Kidney (tissue), 14 donors: Measurements from ENCODE around the gene PRKN. TPM values are rescaled to one million over a fixed set of nuclear protein-coding genes. Genes with fewer than 3 reads are reported as not detected.
"Not testable (repeated sequence)": the region's sequence is repeated elsewhere in the genome, so short reads cannot be mapped to it uniquely, and the experiment has no call there.

ENCODE experiments used
- DNase-seq, 5 donors: peaks; one replicate each; pipeline ENCODE4 v3.0.0-alpha.2; 2013 to 2020
- FAIRE-seq: peaks from 2 replicates; lab custom pipeline; 2012; peaks lifted over from hg19 to GRCh38; lab: Jason Lieb, UNC
- H3K27ac ChIP-seq, 2 donors: one replicate each; pipeline ENCODE4 v1.7.0; 2013; ENCODE audit warnings: low read depth in 2 of 2, low read length in 2 of 2, inconsistent platforms in 1 of 2
- H3K27me3 ChIP-seq: one replicate; pipeline ENCODE4 v1.7.1; 2013; ENCODE audit warnings: low read length, inconsistent platforms; ENCODE audit not compliant: control insufficient read depth, insufficient read depth
- H3K36me3 ChIP-seq, 3 donors: one replicate each; pipeline versions ENCODE4 v1.7.0 to v1.7.1; 2013; ENCODE audit warnings: low read length in 3 of 3, control low read depth in 1 of 3, inconsistent platforms in 1 of 3; ENCODE audit not compliant: insufficient read depth in 3 of 3, control insufficient read depth in 2 of 3
- H3K4me1 ChIP-seq, 3 donors: one replicate each; pipeline versions ENCODE4 v1.7.0 to v1.7.1; 2013; ENCODE audit warnings: low read length in 3 of 3, inconsistent platforms in 1 of 3, low read depth in 1 of 3; ENCODE audit not compliant: control insufficient read depth in 2 of 3, insufficient read depth in 2 of 3
- H3K4me3 ChIP-seq, 3 donors: one replicate each; pipeline versions ENCODE4 v1.7.0 to v1.8.1; 2013; ENCODE audit warnings: low read length in 3 of 3, control low read depth in 1 of 3, inconsistent platforms in 1 of 3
- H3K9ac ChIP-seq, 3 donors: one replicate each; pipeline versions ENCODE4 v1.7.0 to v1.7.1; 2013; ENCODE audit warnings: low read length in 3 of 3, control low read depth in 1 of 3, inconsistent platforms in 1 of 3
- H3K9me3 ChIP-seq, 3 donors: one replicate each; pipeline versions ENCODE4 v1.7.0 to v1.7.1; 2013; ENCODE audit warnings: low read length in 3 of 3, control low read depth in 1 of 3, inconsistent platforms in 1 of 3; ENCODE audit not compliant: control insufficient read depth in 2 of 3, insufficient read depth in 1 of 3
- intact Hi-C: fragments of 100-400 bp; cut with DNase I; formaldehyde crosslinking; loops from one replicate; pipeline ENCODE4 v1.11.1; 2022
- polyA plus RNA-seq: library from polyadenylated mRNA; stranded (reverse); fragments of 350-450 nt; fragmentation: Illumina TruSeq; extraction: RNeasy Lipid Tissue Mini Kit (QIAGEN cat#74804); gene quantifications from one replicate; pipeline ENCODE4 v1.2.3, GENCODE V29; 2014; ENCODE audit warnings: low read depth, low replicate concordance; ENCODE audit not compliant: insufficient read depth
- total RNA-seq: library from RNA; stranded (reverse); fragmentation: NEBNext Ultra II Directional; extraction: Animal tissue kit (Norgen Biotek cat#: 25700); gene quantifications from one replicate; pipeline ENCODE4 v1.2.1, GENCODE V29; 2021
- TF ChIP-seq, protein P1 (sequence below): IDR thresholded peaks from 3 replicates; pipeline ENCODE4 v1.5.1; 2012; ENCODE audit warnings: mild to moderate bottlenecking, moderate library complexity, borderline replicate concordance; ENCODE audit not compliant: insufficient read depth; ENCODE audit errors: extremely low read depth
- donor health status: control.
- donor health status: control.
- donor health status: control.
- donor health status: control.
- donor health status: control.
- donor health status: DM: yes; HTN: yes; CAD: no.
- donor health status: Normal renal cell carcinoma (clear cell type).

The PRKN gene
- total and polyA plus RNA-seq, 2 donors from 2014 or later = 8.6 to 10.4 TPM

DNA sequence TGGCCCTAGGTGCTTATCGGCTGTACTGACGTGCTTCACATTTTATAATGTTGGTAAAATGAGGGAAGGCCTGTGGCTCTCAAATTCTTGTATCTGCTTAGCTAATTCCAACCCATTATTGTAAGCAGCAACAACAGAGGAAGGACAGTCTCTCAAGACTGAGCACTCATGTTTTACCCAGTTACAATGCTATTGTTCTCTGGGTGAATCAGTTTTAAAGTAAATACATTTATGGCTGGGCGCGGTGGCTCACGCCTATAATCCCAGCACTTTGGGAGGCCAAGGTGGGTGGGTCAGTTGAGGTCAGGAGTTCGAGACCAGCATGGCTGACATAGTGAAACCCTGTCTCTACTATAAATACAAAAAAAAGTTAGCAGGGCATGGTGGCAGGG lies 194.6 kb downstream of the PRKN start:
- intact Hi-C loops = no loop called here
- Histone ChIP-seq H3K4me3 (no peak overlapping the region), H3K9me3 (no peaks in the 10 kb centered on the region), H3K4me1 (no peaks in the 10 kb centered on the region), H3K9ac (no peak overlapping the region), H3K27me3 (no peaks in the 10 kb centered on the region), H3K27ac (no peak overlapping the region), H3K36me3 (no peaks in the 10 kb centered on the region)
- TF ChIP-seq, protein P1, sequence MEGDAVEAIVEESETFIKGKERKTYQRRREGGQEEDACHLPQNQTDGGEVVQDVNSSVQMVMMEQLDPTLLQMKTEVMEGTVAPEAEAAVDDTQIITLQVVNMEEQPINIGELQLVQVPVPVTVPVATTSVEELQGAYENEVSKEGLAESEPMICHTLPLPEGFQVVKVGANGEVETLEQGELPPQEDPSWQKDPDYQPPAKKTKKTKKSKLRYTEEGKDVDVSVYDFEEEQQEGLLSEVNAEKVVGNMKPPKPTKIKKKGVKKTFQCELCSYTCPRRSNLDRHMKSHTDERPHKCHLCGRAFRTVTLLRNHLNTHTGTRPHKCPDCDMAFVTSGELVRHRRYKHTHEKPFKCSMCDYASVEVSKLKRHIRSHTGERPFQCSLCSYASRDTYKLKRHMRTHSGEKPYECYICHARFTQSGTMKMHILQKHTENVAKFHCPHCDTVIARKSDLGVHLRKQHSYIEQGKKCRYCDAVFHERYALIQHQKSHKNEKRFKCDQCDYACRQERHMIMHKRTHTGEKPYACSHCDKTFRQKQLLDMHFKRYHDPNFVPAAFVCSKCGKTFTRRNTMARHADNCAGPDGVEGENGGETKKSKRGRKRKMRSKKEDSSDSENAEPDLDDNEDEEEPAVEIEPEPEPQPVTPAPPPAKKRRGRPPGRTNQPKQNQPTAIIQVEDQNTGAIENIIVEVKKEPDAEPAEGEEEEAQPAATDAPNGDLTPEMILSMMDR = no peak
- no peak for FAIRE-seq
- no peak for DNase-seq

DNA sequence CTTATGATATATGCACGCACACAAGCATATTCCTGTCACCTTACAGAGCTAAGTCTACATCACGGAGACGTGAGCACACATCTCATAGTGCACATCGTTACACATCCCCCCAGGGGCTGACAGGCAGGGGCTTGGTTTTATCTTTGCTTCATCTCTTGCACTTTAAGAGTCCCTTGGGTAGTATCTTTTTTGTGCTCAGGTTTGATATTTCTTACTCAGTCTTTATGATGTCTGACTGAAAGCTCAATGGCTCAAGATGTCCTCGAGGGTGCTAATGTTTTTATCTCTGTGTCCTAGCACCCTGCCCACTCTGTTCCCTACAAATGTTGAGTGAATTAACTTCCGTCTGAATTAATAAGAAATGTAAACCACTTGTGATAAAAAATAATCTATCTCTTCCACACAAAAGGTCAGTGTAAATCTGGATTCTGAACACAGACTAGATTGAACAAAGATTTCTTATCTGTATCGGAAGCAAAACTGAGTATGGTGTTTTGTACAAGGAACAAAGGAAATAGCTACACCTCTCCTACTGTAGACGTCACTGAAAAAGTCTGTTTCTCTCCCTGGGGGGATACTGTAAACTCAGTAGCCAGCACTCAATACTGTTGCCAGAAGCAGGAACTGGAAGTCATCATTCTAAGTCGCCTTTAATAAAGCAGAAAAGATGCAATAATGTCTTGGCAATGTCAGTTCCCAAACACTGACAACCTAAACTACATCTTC lies 195.1 kb downstream of the PRKN start:
- FAIRE-seq (no peak), DNase-seq (no peak)
- intact Hi-C loops = no loop called here

DNA sequence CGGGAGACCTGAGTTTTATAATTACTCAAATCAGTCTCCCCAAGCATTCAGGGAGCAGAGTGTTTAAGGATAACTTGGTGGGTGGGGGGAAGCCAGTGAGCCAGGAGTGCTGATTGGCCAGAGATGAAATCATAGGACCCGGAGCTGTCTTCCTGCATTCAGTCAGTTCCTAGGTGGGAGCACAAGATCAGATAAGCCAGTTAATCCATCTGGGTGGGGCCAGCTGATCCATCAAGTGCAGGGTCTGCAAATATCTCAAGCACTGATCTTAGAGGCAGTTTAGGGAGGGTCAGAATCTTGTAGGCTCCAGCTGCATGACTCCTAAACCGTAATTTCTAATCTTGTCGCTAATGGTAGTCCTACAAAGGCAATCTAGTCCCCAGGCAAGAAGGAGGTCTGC lies 196.2 kb downstream of the PRKN start:
- H3K4me3 ChIP-seq, H3K9ac ChIP-seq, H3K4me1 ChIP-seq, H3K27me3 ChIP-seq, H3K9me3 ChIP-seq, FAIRE-seq, DNase-seq, intact Hi-C loops, H3K36me3 ChIP-seq, H3K27ac ChIP-seq: not testable (repeated sequence)

More for the DNA sequence above, 195.1 kb downstream of the PRKN start:
- TF ChIP-seq, protein P1 = no peak
- Histone ChIP-seq H3K27ac (no peak overlapping the region), H3K9me3 (no peaks in the 10 kb centered on the region), H3K4me1 (peaks cover 0 to 3% (median under 1%) of the 10 kb centered on the region in 3 donors), H3K4me3 (no peak overlapping the region), H3K36me3 (no peaks in the 10 kb centered on the region), H3K9ac (no peak overlapping the region), H3K27me3 (no peaks in the 10 kb centered on the region)

DNA sequence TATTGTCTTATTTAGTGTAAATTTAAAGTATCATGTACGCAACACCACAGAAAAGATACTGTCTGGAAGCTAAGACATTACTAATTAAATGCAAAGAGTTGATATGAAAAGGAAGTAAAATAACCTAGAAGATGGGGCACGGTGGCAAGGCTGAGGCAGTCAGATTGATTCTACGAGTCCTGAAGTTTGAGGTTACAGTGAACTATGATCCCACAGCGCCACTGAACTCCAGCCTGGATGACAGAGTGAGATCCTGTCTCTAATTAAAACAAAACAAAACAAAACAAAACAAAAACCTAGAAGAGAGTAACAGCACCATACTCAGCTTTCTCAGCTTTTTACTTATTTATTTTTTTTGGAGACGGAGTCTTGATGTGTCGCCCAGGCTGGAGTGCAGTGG lies 199.0 kb downstream of the PRKN start:
- intact Hi-C loops = no loop called here
- Histone ChIP-seq H3K9me3 (no peaks in the 10 kb centered on the region), H3K27me3 (no peaks in the 10 kb centered on the region), H3K4me3 (no peak overlapping the region), H3K27ac (no peak overlapping the region), H3K36me3 (no peaks in the 10 kb centered on the region), H3K4me1 (peaks cover 0 to 4% (median 3%) of the 10 kb centered on the region in 3 donors), H3K9ac (no peak overlapping the region)
- DNase-seq (no peak), FAIRE-seq (no peak)
- TF ChIP-seq, protein P1 = no peak
